ENCODE measurements around the gene ATL2. TPM values are rescaled to one million over a fixed set of nuclear protein-coding genes. Genes with fewer than 3 reads are reported as not detected.
"Not testable (repeated sequence)": the region's sequence is repeated elsewhere in the genome, so short reads cannot be mapped to it uniquely, and the experiment has no call there.

Gene ATL2
- total RNA-seq, 1 donor from 2014 or later = 156 TPM

DNA sequence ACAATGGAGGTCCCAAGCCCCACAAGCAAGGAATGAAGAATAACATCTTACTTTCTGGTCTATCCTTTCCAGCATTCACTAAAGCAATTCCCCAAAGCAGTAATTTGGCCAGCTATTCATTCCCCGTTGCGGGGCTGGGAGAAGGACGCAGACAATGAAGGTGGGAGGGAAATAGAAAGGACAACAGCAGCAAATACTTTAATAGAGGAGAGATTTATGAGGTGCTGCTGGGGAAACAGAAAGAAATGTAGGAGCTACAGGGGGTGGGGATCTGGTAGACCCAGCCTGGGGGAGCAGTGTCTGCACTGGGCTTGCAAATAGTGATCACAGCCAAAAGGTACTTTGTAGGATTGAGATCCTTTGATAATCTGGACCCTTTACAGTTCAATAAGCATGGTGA lies 13.9 kb upstream of the ATL2 start:
- Histone ChIP-seq H3K4me1 (peaks cover 6% of the 10 kb centered on the region), H3K4me3 (no peak overlapping the region), H3K9me3 (no peaks in the 10 kb centered on the region), H3K36me3 (no peaks in the 10 kb centered on the region), H3K27ac (no peak overlapping the region), H3K27me3 (no peaks in the 10 kb centered on the region)
- TF ChIP-seq POLR2AphosphoS5 (IDR thresholded peaks at IDR 0.05; ENCODE audit: insufficient read depth in 1 of 2, low read depth in 1 of 2) = no peak
- TF ChIP-seq, protein P1, sequence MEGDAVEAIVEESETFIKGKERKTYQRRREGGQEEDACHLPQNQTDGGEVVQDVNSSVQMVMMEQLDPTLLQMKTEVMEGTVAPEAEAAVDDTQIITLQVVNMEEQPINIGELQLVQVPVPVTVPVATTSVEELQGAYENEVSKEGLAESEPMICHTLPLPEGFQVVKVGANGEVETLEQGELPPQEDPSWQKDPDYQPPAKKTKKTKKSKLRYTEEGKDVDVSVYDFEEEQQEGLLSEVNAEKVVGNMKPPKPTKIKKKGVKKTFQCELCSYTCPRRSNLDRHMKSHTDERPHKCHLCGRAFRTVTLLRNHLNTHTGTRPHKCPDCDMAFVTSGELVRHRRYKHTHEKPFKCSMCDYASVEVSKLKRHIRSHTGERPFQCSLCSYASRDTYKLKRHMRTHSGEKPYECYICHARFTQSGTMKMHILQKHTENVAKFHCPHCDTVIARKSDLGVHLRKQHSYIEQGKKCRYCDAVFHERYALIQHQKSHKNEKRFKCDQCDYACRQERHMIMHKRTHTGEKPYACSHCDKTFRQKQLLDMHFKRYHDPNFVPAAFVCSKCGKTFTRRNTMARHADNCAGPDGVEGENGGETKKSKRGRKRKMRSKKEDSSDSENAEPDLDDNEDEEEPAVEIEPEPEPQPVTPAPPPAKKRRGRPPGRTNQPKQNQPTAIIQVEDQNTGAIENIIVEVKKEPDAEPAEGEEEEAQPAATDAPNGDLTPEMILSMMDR (IDR thresholded peaks at IDR 0.05) = no peak
- no peak for TF ChIP-seq POLR2A (IDR thresholded peaks at IDR 0.05)
- intact Hi-C loops (cut with DNase I) = no loop called here
- no peak for DNase-seq (ENCODE audit: extremely low spot score in 2 of 2)

DNA sequence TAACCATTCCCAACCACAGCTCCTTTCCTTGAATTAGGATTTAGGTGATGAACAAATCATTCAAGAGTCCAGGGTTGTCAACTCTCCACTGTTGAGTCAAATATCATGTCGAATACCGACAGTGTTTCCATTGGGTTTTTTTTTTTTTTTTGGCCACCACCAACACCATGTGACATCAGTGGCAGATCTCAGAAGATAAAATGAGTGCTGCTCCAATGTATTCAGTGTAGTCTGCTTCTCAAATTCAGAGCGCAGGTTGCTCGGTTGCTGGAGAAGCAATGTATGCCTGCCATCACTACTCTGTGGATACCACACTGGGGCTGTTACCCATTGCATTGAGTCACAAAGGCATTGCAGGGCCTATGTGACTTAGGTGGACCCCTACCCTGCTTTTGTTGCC lies 10.8 kb upstream of the ATL2 start:
- intact Hi-C loops (cut with DNase I) = no loop called here
- Histone ChIP-seq H3K9me3 (no peaks in the 10 kb centered on the region), H3K4me1 (no peaks in the 10 kb centered on the region), H3K27me3 (no peaks in the 10 kb centered on the region), H3K4me3 (no peak overlapping the region), H3K36me3 (no peaks in the 10 kb centered on the region), H3K27ac (no peak overlapping the region)
- no peak for DNase-seq (ENCODE audit: extremely low spot score in 2 of 2)
- TF ChIP-seq POLR2AphosphoS5 (IDR thresholded peaks at IDR 0.05; ENCODE audit: insufficient read depth in 1 of 2, low read depth in 1 of 2) (no peak), POLR2A (IDR thresholded peaks at IDR 0.05) (no peak)
- TF ChIP-seq, protein P1 (IDR thresholded peaks at IDR 0.05) = no peak

DNA sequence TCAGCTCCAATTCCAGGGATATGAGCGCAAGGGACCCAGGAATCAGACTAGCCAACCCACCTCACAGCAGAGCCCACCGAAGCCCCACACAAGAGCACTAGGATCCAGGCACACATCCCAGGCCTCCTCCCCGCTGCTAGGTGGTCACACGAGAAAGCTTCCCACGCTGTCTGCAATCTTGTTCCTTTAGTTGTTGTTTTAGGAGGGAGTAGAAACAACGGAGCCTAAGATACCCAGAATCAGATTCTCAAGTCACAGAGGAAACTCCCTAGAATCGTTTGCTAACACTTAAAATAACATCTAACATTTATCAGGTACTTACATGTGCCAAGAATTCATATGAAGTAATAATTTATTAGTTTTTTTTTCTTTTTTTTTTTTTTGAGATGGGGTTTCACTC lies 9.7 kb upstream of the ATL2 start:
- Histone ChIP-seq H3K27me3 (no peaks in the 10 kb centered on the region), H3K27ac (no peak overlapping the region), H3K4me3 (no peak overlapping the region), H3K4me1 (no peaks in the 10 kb centered on the region), H3K9me3 (no peaks in the 10 kb centered on the region), H3K36me3 (no peaks in the 10 kb centered on the region)
- no peak for DNase-seq (ENCODE audit: extremely low spot score in 2 of 2)
- intact Hi-C loops (cut with DNase I) = no loop called here
- no peak for TF ChIP-seq POLR2AphosphoS5 (IDR thresholded peaks at IDR 0.05; ENCODE audit: insufficient read depth in 1 of 2, low read depth in 1 of 2)
- no peak for TF ChIP-seq POLR2A (IDR thresholded peaks at IDR 0.05)
- TF ChIP-seq, protein P1 (IDR thresholded peaks at IDR 0.05) = no peak

DNA sequence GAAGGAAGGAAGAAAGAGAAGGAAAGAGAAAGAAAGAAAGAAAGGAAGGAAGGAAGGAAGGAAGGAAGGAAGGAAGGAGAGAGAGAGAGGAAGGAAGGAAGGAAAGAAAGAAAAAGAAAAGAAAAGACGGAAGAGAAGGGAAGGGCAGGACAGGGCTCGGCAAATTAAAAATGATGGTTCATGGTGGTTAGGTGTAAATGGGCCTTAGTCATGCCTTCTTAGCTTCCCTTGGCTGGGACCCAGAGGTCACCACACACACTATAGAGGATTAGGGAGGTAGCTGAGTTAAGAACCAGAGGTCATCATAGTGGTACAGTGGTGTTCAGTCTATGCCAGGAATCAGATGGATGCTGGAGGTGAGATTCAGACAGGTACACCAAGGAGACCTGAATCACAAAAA lies 9.3 kb upstream of the ATL2 start:
- intact Hi-C loops (cut with DNase I) = no loop called here
- TF ChIP-seq, protein P1 (IDR thresholded peaks at IDR 0.05) = no peak
- TF ChIP-seq POLR2A (IDR thresholded peaks at IDR 0.05) (no peak), POLR2AphosphoS5 (IDR thresholded peaks at IDR 0.05; ENCODE audit: insufficient read depth in 1 of 2, low read depth in 1 of 2) (no peak)
- Histone ChIP-seq H3K27ac (no peak overlapping the region), H3K36me3 (no peaks in the 10 kb centered on the region), H3K9me3 (no peaks in the 10 kb centered on the region), H3K27me3 (no peaks in the 10 kb centered on the region), H3K4me3 (no peak overlapping the region), H3K4me1 (no peaks in the 10 kb centered on the region)
- DNase-seq (ENCODE audit: extremely low spot score in 2 of 2) = no peak

DNA sequence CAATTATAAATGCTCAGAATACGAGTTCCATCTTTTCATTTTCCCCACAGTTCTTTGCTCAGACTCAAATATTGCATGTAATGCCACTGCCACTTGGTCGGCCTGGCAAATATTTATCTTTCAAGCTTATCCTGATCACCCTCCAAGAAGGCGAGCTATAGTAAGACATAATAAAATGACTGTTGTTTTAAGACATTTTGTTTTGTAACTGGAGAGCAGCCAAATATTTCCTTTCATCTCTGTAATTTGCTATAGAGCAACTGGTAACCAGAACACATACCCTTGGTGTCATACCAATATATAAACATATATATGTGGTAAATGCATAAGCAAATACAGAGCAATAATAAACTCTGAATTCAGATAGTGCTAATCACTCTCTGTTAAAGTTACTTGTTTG lies 7.3 kb upstream of the ATL2 start:
- H3K9me3 ChIP-seq = no peaks in the 10 kb centered on the region
- no peaks in the 10 kb centered on the region for H3K4me1 ChIP-seq
- H3K27me3 ChIP-seq = no peaks in the 10 kb centered on the region
- no peak for DNase-seq (ENCODE audit: extremely low spot score in 2 of 2)
- H3K27ac ChIP-seq = no peak overlapping the region
- intact Hi-C loops (cut with DNase I) = no loop called here
- H3K36me3 ChIP-seq = no peaks in the 10 kb centered on the region
- TF ChIP-seq POLR2A (IDR thresholded peaks at IDR 0.05) = no peak
- TF ChIP-seq, protein P1 (IDR thresholded peaks at IDR 0.05) = no peak
- no peak for TF ChIP-seq POLR2AphosphoS5 (IDR thresholded peaks at IDR 0.05; ENCODE audit: insufficient read depth in 1 of 2, low read depth in 1 of 2)
- no peak overlapping the region for H3K4me3 ChIP-seq

DNA sequence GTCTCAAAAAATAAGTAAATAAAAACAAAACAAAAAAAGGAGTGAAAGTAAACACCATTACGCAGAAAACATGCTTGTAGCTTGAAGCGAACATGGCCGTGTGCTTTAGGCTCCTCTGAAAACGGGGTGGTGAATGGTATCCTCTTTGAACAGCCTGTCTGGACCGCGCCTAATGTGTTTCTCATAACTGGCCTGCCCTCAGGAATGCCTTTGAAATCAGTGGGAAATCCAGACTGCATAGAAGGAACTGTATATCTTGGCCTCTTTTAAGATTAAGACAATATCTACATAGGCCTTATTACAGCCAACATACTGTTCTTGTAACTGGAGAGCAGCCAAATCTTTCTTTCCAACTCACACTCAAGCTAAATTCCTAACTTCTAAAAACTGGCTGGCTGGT lies 6.7 kb upstream of the ATL2 start:
- H3K4me3 ChIP-seq; intact Hi-C loops (cut with DNase I); DNase-seq (ENCODE audit: extremely low spot score in 2 of 2); H3K4me1 ChIP-seq; H3K27me3 ChIP-seq; H3K36me3 ChIP-seq; H3K9me3 ChIP-seq; H3K27ac ChIP-seq: not testable (repeated sequence)
